SK-MEL-5 (cell line): ENCODE results near the gene S100A8. TPM values are rescaled to one million over a fixed set of nuclear protein-coding genes. Genes with fewer than 3 reads are reported as not detected.
A peak's percentile ranks its signal among the peaks of the same experiment; 100 is the strongest.

Source experiments
- DNase-seq: peaks from one replicate; pipeline ENCODE4 v3.0.0-alpha.2; 2016; ENCODE audit warnings: low read depth, low spot score
- in situ Hi-C: cut with HindIII; loops from 2 replicates; pipeline ENCODE4 v1.10.0; 2016; ENCODE audit warnings: low sequenced_read_pairs, high pct_unique_total_duplicates, low pct_unique_long_range_greater_than_20kb
- polyA plus RNA-seq, 2 experiments: library from polyadenylated mRNA; depleted of rRNA; stranded (reverse); fragments of >200 nt; gene quantifications; 2 replicates each; pipeline ENCODE4 v1.2.3, GENCODE V29; 2015
- total RNA-seq: library from RNA; depleted of rRNA; stranded (reverse); fragments of >200 nt; shearing (Covaris generic); gene quantifications from 2 replicates; pipeline ENCODE4 v1.2.3, GENCODE V29; 2014; rRNA removed

The S100A8 gene
- not detected in 2 replicates for total RNA-seq
- not detected in 2 replicates for polyA plus RNA-seq (2015; cell fraction: cytosol; rRNA removed)
- not detected in 2 replicates for polyA plus RNA-seq (2015; cell fraction: nucleus; rRNA removed)

- peak; percentile 15 for DNase-seq
- in situ Hi-C loops: no loop called here
Measured at GRCh38 chr1:153390938-153391710, at the start of gene S100A8. Gene S100A8 (minus strand): TSS chr1:153391073. CDS start chr1:153390535, 538 bp downstream.

GRCh38 chr1:153439273-153439672 lies 48.4 kb upstream of the S100A8 start:
- no peak for DNase-seq
- in situ Hi-C loops: no loop called here

GRCh38 chr1:153438599-153438998 lies 47.7 kb upstream of the S100A8 start:
- in situ Hi-C loops: no loop called here
- no peak for DNase-seq

- in situ Hi-C loops: no loop called here
- no peak for DNase-seq
Measured at GRCh38 chr1:153437236-153437635, 46.4 kb upstream of the S100A8 start.

GRCh38 chr1:153434746-153435455 lies 44.0 kb upstream of the S100A8 start:
- in situ Hi-C loops: no loop called here
- DNase-seq: no peak

- in situ Hi-C loops: no loop called here
- DNase-seq: no peak
Measured at GRCh38 chr1:153432874-153433681, 42.2 kb upstream of the S100A8 start.

GRCh38 chr1:153431928-153432327 lies 41.1 kb upstream of the S100A8 start:
- in situ Hi-C loops: no loop called here

GRCh38 chr1:153431427-153431826 lies 40.6 kb upstream of the S100A8 start:
- in situ Hi-C loops: no loop called here
- DNase-seq: no peak

More at GRCh38 chr1:153431928-153432327, 41.1 kb upstream of the S100A8 start:
- DNase-seq: no peak

- DNase-seq: no peak
- in situ Hi-C loops: no loop called here
Measured at GRCh38 chr1:153431002-153431401, 40.1 kb upstream of the S100A8 start.

GRCh38 chr1:153430561-153430960 lies 39.7 kb upstream of the S100A8 start:
- no peak for DNase-seq
- in situ Hi-C loops: no loop called here

GRCh38 chr1:153430166-153430553 lies 39.3 kb upstream of the S100A8 start:
- in situ Hi-C loops: no loop called here
- DNase-seq: no peak

GRCh38 chr1:153429266-153430165 lies 38.6 kb upstream of the S100A8 start:
- in situ Hi-C loops: no loop called here
- DNase-seq: no peak

GRCh38 chr1:153428791-153429190 lies 37.9 kb upstream of the S100A8 start:
- in situ Hi-C loops: no loop called here
- DNase-seq: peak; percentile 7

- in situ Hi-C loops: no loop called here
- DNase-seq: no peak
Measured at GRCh38 chr1:153428073-153428638, 37.3 kb upstream of the S100A8 start.

GRCh38 chr1:153426809-153427208 lies 35.9 kb upstream of the S100A8 start:
- in situ Hi-C loops: no loop called here
- no peak for DNase-seq

- in situ Hi-C loops: no loop called here
- peak; percentile 68 for DNase-seq
Measured at GRCh38 chr1:153422450-153423068, 31.7 kb upstream of the S100A8 start.
